GM12875 (cell line): ENCODE measurements around the gene RABGEF1.
"Not testable (repeated sequence)": the region's sequence is repeated elsewhere in the genome, so short reads cannot be mapped to it uniquely, and the experiment has no call there.

Experiments used
- H3K4me3 ChIP-seq: one replicate; pipeline ENCODE4 v1.5.1; 2011; ENCODE audit warnings: low read depth, low read length, control low read depth
- CTCF ChIP-seq: IDR thresholded peaks from 2 replicates; pipeline ENCODE4 v1.5.1; 2011; ENCODE audit warnings: low read depth, mild to moderate bottlenecking, control low read depth, inconsistent platforms, low read length, moderate library complexity, borderline replicate concordance; ENCODE audit not compliant: insufficient read depth

The RABGEF1 gene

GRCh38 chr7:66841898-66842297 is 101.4 kb downstream of the RABGEF1 start:
- TF ChIP-seq CTCF, result no peak
- no peak overlapping the region for H3K4me3 ChIP-seq

GRCh38 chr7:66843492-66843891 is 103.0 kb downstream of the RABGEF1 start:
- not testable (repeated sequence) for H3K4me3 ChIP-seq

GRCh38 chr7:66844552-66845378 is 104.2 kb downstream of the RABGEF1 start:
- peak; percentile 63 for TF ChIP-seq CTCF
- H3K4me3 ChIP-seq, result peak overlapping the region; percentile 100

- TF ChIP-seq CTCF, result no peak
- H3K4me3 ChIP-seq, result peak overlapping the region; percentile 100
These were observed 105.0 kb downstream of the RABGEF1 start for GRCh38 chr7:66845379-66846095.

- not testable (repeated sequence) for H3K4me3 ChIP-seq
These were observed 105.5 kb downstream of the RABGEF1 start for GRCh38 chr7:66846096-66846445.

GRCh38 chr7:66847523-66847855 is 107.0 kb downstream of the RABGEF1 start:
- not testable (repeated sequence) for H3K4me3 ChIP-seq

GRCh38 chr7:66847879-66848790 is 107.6 kb downstream of the RABGEF1 start:
- no peak for TF ChIP-seq CTCF
- H3K4me3 ChIP-seq, result no peak overlapping the region

GRCh38 chr7:66859339-66859738 is 118.8 kb downstream of the RABGEF1 start:
- no peak for TF ChIP-seq CTCF
- no peak overlapping the region for H3K4me3 ChIP-seq
